Activated naive CD4-positive, alpha-beta T cell treated with anti-CD3 and anti-CD28 coated beads, Interleukin-2, amount 50 U/mL, for 24 hours (primary cell): Measurements from ENCODE around the gene DHRS13.
"Not testable (repeated sequence)": the region's sequence is repeated elsewhere in the genome, so short reads cannot be mapped to it uniquely, and the experiment has no call there.

Experiments used
- H3K27ac Mint-ChIP-seq: one replicate; pipeline ENCODE4 v1.8.0; 2021; ENCODE audit warnings: mild to moderate bottlenecking, mixed read lengths
- H3K27me3 Mint-ChIP-seq: one replicate; pipeline ENCODE4 v1.8.0; 2021; ENCODE audit warnings: mixed read lengths
- H3K36me3 Mint-ChIP-seq: one replicate; pipeline ENCODE4 v1.8.0; 2021; ENCODE audit warnings: mixed read lengths
- H3K4me1 Mint-ChIP-seq: one replicate; pipeline ENCODE4 v1.8.0; 2021; ENCODE audit warnings: mixed read lengths
- H3K4me3 Mint-ChIP-seq: one replicate; pipeline ENCODE4 v1.8.0; 2021; ENCODE audit warnings: mild to moderate bottlenecking, mixed read lengths
- H3K9me3 Mint-ChIP-seq: one replicate; pipeline ENCODE4 v1.8.0; 2021; ENCODE audit warnings: mixed read lengths

Gene DHRS13

DNA sequence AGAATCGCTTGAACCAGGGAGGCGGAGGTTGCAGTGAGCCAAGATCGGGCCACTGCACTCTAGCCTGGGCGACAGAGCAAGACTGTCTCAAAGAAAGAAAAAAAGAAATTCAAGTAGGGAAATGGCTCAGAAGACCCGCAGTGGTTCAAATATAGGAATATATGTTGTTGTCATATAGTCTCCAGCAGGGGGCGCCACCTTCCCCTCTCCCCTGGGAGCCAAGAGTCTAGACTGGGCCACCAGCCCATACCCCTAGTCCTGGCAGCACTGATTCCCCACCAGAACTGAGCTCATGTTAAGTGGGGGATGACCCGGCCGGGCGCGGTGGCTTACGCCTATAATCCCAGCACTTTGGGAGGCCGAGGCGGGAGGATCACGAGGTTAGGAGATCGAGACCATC, 54.2 kb downstream of the DHRS13 start:
- H3K9me3 Mint-ChIP-seq, H3K4me3 Mint-ChIP-seq, H3K4me1 Mint-ChIP-seq, H3K36me3 Mint-ChIP-seq, H3K27ac Mint-ChIP-seq, H3K27me3 Mint-ChIP-seq: not testable (repeated sequence)
